ENCODE measurements around the gene NRSN2. TPM values are rescaled to one million over a fixed set of nuclear protein-coding genes. Genes with fewer than 3 reads are reported as not detected.

Gene NRSN2
- total RNA-seq, 4 donors from 2014 or later: 1.3 to 4.7 (median 2.2) TPM

DNA sequence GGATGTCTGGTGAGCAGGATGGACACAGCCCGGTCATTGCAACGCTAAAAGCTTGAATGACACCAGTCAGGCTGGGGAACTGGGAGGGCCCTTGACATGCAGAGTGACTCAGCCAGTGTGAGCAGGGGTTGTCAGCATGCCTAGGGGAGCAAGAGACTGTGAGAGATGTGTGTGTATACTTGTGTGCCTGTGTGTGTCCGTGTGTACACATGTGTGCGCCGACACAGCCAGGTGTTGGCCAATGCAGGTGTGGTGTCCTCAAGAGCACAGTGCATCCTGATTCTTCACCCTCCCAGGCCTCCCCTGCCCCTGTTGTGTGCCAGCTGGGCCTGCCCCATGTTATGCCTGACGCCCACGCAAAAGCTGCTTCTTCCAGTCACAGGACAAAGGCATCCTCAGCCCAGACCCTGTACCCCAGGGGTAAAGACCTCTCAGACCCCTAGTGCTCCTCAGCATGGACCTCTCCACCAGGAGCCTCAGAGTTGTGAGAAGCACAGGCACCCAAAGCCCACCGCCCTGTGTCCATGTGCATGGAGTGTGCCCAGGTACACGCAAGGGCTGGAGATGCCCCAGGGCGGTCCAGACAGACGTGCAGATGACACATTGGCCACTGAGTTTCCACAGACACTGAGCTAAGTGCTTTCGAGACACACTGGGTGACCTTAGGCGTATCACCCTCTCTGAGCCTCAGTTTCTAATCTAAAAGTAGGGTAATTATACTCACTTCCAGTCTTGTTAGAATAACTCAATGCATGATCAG is 16.6 kb downstream of the NRSN2 start:
- ATAC-seq: no peak
- in situ Hi-C loops (cut with MboI; ENCODE audit: low sequenced_read_pairs in 4 of 4): no loop called here

DNA sequence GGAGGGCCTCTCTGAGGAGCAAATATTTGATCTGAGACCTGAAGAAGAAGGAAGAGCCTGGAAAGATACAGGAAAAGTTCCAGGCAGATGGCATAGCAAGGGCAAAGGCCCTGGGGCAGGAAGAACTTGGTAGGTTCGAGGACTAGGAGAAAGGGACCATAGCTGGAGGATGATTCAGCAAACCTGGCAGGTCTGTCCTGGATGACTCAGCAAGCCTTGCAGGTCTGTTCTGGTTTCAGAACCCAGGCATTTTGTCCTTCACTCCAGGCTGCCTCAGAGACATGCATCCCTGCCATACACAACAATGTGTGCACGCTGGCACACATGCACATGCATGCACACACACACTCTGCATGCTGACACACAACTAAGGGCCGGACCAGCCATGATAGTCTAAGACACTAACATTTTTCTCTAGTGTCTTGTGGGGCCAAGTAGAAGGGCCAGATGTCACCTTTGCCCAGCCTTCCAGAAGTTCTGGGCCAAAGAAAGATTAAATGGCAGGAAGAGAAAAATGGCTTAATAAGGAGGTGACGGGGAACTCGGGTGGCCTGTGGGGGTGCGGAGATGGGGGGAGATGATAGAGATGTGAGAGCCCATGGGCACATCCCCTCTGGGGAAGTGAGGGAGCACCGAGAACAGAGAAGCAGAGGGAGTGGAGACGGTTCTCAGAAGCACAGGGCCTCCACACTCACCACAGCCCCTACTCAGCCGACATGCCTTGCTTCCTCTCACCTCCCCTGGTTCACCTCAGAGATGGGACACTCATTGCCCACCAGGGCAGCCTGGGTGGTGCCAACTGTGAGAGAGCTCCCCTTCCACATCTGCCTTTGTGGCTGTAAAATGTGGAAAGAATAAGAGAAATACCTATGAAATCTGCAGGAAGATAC is 18.2 kb downstream of the NRSN2 start:
- Histone ChIP-seq H3K27me3 (no peaks in the 10 kb centered on the region), H3K9me3 (no peaks in the 10 kb centered on the region), H3K4me3 (no peak overlapping the region), H3K4me1 (no peaks in the 10 kb centered on the region), H3K36me3 (no peaks in the 10 kb centered on the region), H3K27ac (no peak overlapping the region)
- no peak for TF ChIP-seq POLR2A (IDR thresholded peaks at IDR 0.05)
- TF ChIP-seq, protein P1, sequence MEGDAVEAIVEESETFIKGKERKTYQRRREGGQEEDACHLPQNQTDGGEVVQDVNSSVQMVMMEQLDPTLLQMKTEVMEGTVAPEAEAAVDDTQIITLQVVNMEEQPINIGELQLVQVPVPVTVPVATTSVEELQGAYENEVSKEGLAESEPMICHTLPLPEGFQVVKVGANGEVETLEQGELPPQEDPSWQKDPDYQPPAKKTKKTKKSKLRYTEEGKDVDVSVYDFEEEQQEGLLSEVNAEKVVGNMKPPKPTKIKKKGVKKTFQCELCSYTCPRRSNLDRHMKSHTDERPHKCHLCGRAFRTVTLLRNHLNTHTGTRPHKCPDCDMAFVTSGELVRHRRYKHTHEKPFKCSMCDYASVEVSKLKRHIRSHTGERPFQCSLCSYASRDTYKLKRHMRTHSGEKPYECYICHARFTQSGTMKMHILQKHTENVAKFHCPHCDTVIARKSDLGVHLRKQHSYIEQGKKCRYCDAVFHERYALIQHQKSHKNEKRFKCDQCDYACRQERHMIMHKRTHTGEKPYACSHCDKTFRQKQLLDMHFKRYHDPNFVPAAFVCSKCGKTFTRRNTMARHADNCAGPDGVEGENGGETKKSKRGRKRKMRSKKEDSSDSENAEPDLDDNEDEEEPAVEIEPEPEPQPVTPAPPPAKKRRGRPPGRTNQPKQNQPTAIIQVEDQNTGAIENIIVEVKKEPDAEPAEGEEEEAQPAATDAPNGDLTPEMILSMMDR (IDR thresholded peaks at IDR 0.05 in 4 of 5, conservative IDR thresholded peaks at IDR 0.05 in 1 of 5): no peak
- no peak for DNase-seq
- intact Hi-C loops (cut with DNase I; ENCODE audit: low total_unique reads) (no loop called here), in situ Hi-C loops (cut with MboI; ENCODE audit: low sequenced_read_pairs in 4 of 4) (no loop called here)
- no peak for ATAC-seq

More for the DNA sequence above, 16.6 kb downstream of the NRSN2 start:
- no peaks in the 10 kb centered on the region for H3K4me1 ChIP-seq
- H3K27ac ChIP-seq: no peak overlapping the region
- H3K4me3 ChIP-seq: no peak overlapping the region
- no peaks in the 10 kb centered on the region for H3K27me3 ChIP-seq
- DNase-seq: no peak
- intact Hi-C loops (cut with DNase I; ENCODE audit: low total_unique reads): no loop called here
- no peaks in the 10 kb centered on the region for H3K36me3 ChIP-seq
- no peaks in the 10 kb centered on the region for H3K9me3 ChIP-seq
- TF ChIP-seq, protein P1 (IDR thresholded peaks at IDR 0.05 in 4 of 5, conservative IDR thresholded peaks at IDR 0.05 in 1 of 5): no peak
- TF ChIP-seq POLR2A (IDR thresholded peaks at IDR 0.05): no peak

DNA sequence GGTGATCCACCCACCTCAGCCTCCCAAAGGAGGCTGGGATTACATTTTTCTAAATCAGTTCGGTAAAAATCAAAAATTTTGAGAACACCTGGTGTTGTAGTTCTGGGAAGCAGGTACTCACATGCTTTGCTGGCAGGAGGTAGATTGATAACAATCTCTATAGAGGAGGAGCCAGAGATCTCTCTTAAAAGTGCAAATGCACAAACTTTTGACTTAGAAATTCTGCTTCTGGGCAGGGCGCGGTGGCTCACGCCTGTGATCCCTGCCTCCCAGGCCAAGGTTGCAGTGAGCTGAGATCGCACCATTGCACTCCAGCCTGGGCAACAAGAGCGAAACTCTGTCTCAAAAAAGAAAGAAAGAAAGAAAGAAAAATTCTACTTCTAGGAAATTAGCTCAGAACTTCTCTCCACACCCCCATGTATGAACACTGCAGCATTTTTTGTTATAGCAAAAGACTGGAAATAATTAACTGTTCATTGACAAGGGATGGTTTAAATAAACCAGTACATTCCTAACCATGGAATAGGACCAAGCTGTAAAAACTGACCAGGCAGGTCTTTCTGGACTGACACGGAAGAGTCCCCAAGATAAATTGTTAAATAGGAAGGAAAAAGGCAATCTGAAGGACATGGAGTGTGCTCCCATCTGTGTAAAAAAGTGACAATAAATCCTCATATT is 19.3 kb downstream of the NRSN2 start:
- no peak overlapping the region for H3K27ac ChIP-seq
- TF ChIP-seq, protein P1 (IDR thresholded peaks at IDR 0.05 in 4 of 5, conservative IDR thresholded peaks at IDR 0.05 in 1 of 5): no peak
- no peak for TF ChIP-seq POLR2A (IDR thresholded peaks at IDR 0.05)
- H3K4me3 ChIP-seq: no peak overlapping the region
- in situ Hi-C loops (cut with MboI; ENCODE audit: low sequenced_read_pairs in 4 of 4) (no loop called here), intact Hi-C loops (cut with DNase I; ENCODE audit: low total_unique reads) (no loop called here)
- no peaks in the 10 kb centered on the region for H3K9me3 ChIP-seq
- no peaks in the 10 kb centered on the region for H3K36me3 ChIP-seq
- ATAC-seq (no peak), DNase-seq (no peak)
- peaks cover 2% of the 10 kb centered on the region in 2 donors for H3K4me1 ChIP-seq
- H3K27me3 ChIP-seq: no peaks in the 10 kb centered on the region

GRCh38 chr20:366719-367485 is 20.0 kb downstream of the NRSN2 start:
- ATAC-seq (no peak), DNase-seq (no peak)
- TF ChIP-seq, protein P1 (IDR thresholded peaks at IDR 0.05 in 4 of 5, conservative IDR thresholded peaks at IDR 0.05 in 1 of 5): no peak
- no peak for TF ChIP-seq POLR2A (IDR thresholded peaks at IDR 0.05)
- Histone ChIP-seq H3K4me3 (no peak overlapping the region), H3K27ac (no peak overlapping the region), H3K27me3 (no peaks in the 10 kb centered on the region), H3K4me1 (peaks cover 9% of the 10 kb centered on the region in 2 donors), H3K36me3 (no peaks in the 10 kb centered on the region), H3K9me3 (no peaks in the 10 kb centered on the region)
- intact Hi-C loops (cut with DNase I; ENCODE audit: low total_unique reads) (no loop called here), in situ Hi-C loops (cut with MboI; ENCODE audit: low sequenced_read_pairs in 4 of 4) (no loop called here)

Measured in gastrocnemius medialis (tissue), 4 donors.